ENCODE measurements around the gene TRIM41. TPM values are rescaled to one million over a fixed set of nuclear protein-coding genes. Genes with fewer than 3 reads are reported as not detected.

The TRIM41 gene
- total RNA-seq, 1 donor from 2014 or later, result 17.5 TPM

DNA sequence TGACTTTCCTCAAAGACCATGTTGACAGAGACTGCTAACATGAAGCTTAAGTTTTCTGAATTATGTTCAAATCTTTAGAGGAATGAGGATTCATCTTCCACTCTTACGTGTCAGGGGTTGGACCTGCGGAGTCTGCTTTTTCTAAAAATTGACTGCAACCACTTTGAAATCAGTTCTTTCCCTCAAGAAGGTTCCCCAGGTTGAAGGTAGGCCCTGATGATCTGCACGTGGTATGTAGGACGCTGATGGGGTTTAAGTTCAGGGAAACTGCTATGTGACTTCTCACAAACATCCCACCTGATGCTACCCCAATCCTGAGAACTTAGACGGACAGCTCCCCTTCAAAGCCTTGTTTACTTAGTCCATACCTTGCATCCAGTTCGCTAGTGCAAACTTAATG is 13.4 kb downstream of the TRIM41 start:
- no peak overlapping the region for H3K4me3 ChIP-seq (ENCODE audit: low read depth, low read length)
- peaks cover 12% of the 10 kb centered on the region for H3K36me3 ChIP-seq (ENCODE audit: control insufficient read depth, insufficient read depth, low read length)
- no peaks in the 10 kb centered on the region for H3K27me3 ChIP-seq (ENCODE audit: control insufficient read depth, insufficient read depth, low read length)
- DNase-seq (ENCODE audit: low read depth), result no peak
- TF ChIP-seq, protein P1, sequence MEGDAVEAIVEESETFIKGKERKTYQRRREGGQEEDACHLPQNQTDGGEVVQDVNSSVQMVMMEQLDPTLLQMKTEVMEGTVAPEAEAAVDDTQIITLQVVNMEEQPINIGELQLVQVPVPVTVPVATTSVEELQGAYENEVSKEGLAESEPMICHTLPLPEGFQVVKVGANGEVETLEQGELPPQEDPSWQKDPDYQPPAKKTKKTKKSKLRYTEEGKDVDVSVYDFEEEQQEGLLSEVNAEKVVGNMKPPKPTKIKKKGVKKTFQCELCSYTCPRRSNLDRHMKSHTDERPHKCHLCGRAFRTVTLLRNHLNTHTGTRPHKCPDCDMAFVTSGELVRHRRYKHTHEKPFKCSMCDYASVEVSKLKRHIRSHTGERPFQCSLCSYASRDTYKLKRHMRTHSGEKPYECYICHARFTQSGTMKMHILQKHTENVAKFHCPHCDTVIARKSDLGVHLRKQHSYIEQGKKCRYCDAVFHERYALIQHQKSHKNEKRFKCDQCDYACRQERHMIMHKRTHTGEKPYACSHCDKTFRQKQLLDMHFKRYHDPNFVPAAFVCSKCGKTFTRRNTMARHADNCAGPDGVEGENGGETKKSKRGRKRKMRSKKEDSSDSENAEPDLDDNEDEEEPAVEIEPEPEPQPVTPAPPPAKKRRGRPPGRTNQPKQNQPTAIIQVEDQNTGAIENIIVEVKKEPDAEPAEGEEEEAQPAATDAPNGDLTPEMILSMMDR (IDR thresholded peaks at IDR 0.05; ENCODE audit: insufficient read depth, low read length, poor library complexity, severe bottlenecking), result no peak

DNA sequence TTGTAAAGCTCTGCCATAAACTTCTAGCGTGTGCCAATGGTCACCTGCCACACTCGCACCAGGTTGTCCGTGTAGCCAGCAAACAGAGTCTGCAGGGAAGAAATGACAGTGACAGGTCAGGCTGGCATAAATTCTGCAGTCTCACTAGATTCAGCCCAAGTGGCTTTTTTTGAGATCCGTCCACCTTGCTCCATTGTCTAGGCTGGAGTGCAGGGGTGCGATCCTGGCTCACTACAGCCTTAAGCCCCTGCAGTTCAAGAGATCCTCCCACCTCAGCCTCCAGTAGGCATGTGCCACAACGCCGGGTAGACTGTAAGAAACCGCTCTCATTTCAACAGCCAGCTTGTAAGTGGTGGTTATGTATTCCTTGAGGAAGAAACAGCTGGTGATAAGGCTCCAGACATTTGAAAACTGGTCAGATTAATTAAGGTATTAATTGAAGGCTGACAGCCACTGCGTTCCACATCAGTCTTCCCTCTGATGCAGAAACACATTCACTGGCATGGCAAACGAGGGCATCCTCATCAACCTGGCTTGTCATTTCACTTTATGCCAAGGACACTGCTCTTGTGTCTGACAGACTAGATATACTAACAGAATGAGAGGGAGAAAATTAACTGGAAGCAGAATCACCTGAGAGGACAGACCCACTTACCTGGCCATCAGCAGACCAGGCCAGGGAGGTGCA is 14.0 kb downstream of the TRIM41 start:
- no peak for DNase-seq (ENCODE audit: low read depth)
- Histone ChIP-seq H3K27me3 (ENCODE audit: control insufficient read depth, insufficient read depth, low read length) (no peaks in the 10 kb centered on the region), H3K4me3 (ENCODE audit: low read depth, low read length) (no peak overlapping the region), H3K36me3 (ENCODE audit: control insufficient read depth, insufficient read depth, low read length) (peaks cover 12% of the 10 kb centered on the region)
- TF ChIP-seq, protein P1 (IDR thresholded peaks at IDR 0.05; ENCODE audit: insufficient read depth, low read length, poor library complexity, severe bottlenecking), result no peak

DNA sequence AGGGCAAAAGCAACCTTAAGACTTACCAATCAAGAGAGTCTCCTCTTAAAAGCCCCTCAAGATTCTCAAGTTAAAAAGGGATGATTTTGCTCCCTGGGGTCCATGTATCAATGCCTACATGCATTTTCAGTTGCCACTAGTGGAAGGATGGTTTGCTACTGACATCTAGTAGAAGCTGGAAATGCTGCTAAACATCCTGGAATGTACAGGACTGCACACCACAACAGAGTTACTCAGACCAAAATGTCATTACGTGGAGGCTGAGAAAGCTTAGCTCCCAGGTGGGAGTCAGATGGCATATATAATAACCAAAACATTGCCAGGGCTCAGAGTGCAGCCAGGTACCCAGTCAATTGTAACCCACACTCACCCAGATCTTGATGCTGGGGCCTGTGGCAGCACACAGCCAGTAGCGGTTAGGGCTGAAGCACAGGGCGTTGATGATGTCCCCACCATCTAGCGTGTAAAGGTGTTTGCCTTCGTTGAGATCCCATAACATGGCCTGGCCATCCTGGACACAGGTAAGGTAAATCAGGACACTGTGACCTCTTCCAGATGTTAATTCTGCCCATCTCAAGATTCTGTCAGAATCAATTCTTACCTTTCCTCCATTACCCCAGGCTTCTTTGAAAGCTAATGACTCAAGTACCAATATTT is 14.8 kb downstream of the TRIM41 start:
- Histone ChIP-seq H3K27me3 (ENCODE audit: control insufficient read depth, insufficient read depth, low read length) (no peaks in the 10 kb centered on the region), H3K4me3 (ENCODE audit: low read depth, low read length) (no peak overlapping the region), H3K36me3 (ENCODE audit: control insufficient read depth, insufficient read depth, low read length) (peaks cover 12% of the 10 kb centered on the region)
- no peak for DNase-seq (ENCODE audit: low read depth)
- TF ChIP-seq, protein P1 (IDR thresholded peaks at IDR 0.05; ENCODE audit: insufficient read depth, low read length, poor library complexity, severe bottlenecking), result no peak

DNA sequence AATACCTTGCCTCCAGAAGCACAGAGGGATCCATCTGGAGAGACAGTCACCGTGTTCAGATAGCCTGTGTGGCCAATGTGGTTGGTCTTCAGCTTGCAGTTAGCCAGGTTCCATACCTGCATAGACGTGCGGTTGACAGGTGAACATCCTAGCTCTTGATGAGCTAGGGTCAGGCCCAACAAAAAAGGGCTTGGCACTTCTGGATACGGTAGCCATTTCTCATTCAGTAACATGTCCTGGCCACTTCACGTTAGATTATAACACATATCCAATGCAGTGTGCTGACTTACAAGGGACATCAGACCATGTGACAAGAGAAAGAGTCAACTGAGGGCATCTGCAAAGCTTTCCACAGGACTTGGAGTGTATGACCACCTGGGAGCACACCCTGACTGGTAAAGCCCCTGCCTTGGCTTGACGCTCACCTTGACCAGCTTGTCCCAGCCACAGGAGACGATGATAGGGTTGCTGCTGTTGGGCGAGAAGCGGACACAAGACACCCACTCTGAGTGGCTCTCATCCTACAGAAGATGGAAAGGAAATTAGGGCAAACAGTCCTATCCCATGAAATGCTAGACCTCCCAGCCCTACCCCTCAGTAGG is 16.1 kb downstream of the TRIM41 start:
- Histone ChIP-seq H3K4me3 (ENCODE audit: low read depth, low read length) (no peak overlapping the region), H3K27me3 (ENCODE audit: control insufficient read depth, insufficient read depth, low read length) (no peaks in the 10 kb centered on the region), H3K36me3 (ENCODE audit: control insufficient read depth, insufficient read depth, low read length) (peaks cover 12% of the 10 kb centered on the region)
- TF ChIP-seq, protein P1 (IDR thresholded peaks at IDR 0.05; ENCODE audit: insufficient read depth, low read length, poor library complexity, severe bottlenecking), result no peak
- DNase-seq (ENCODE audit: low read depth), result no peak

DNA sequence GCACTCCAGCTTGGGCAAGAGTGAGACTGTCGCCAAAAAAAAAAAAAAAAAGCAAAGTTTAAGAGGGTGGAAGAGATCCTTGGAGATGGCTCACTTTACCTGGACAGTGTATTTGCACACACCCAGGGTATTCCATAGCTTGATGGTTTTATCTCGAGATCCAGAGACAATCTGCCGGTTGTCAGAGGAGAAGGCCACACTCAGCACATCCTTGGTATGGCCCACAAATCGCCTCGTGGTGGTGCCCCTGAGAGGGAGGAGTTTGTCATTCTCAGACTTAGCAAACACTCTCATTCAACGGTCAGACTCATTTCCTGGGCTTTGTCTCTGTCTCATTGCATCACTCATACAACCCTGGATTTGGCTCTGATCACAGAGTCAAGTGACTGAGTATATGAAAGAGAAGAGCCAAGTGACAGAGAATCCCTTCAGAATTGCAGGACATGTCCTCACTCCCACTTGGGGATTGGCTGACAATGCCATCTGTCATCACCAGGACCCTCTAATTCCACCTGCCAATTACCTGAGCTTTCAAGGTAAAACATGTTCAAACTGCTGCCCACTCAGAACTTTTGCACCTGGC is 18.4 kb downstream of the TRIM41 start:
- peak overlapping the region; percentile 7 for H3K4me3 ChIP-seq (ENCODE audit: low read depth, low read length)
- TF ChIP-seq, protein P1 (IDR thresholded peaks at IDR 0.05; ENCODE audit: insufficient read depth, low read length, poor library complexity, severe bottlenecking), result no peak
- no peaks in the 10 kb centered on the region for H3K27me3 ChIP-seq (ENCODE audit: control insufficient read depth, insufficient read depth, low read length)
- peaks cover 11% of the 10 kb centered on the region for H3K36me3 ChIP-seq (ENCODE audit: control insufficient read depth, insufficient read depth, low read length)
- peak; percentile 48 for DNase-seq (ENCODE audit: low read depth)
